HCT116 (cell line): ENCODE measurements around the gene NTSR1.
A peak's percentile ranks its signal among the peaks of the same experiment; 100 is the strongest.

Source experiments
- CBX3 ChIP-seq: IDR thresholded peaks from 2 replicates; pipeline ENCODE4 v1.6.1; 2012; ENCODE audit warnings: low read depth
- CTCF ChIP-seq, 3 experiments: fragments of 200-600 bp in 1 of 3; sonication (generic) in 1 of 3; IDR thresholded peaks in 2 of 3; conservative IDR thresholded peaks in 1 of 3; 2 replicates each; pipeline ENCODE4 v1.5.1; 2012 to 2017; ENCODE audit warnings: low read depth in 2 of 3, low read length in 2 of 3, antibody characterized with exemption in 1 of 3, borderline replicate concordance in 1 of 3, control low read depth in 1 of 3, mild to moderate bottlenecking in 1 of 3, mixed read lengths in 1 of 3, mixed run types in 1 of 3, moderate library complexity in 1 of 3; ENCODE audit not compliant: insufficient read depth in 1 of 3
- EZH2 ChIP-seq: fragments of 200-600 bp; sonication (generic); IDR thresholded peaks from 2 replicates; pipeline ENCODE4 v1.6.1; 2017; ENCODE audit warnings: antibody characterized with exemption, mixed run types
- EZH2phosphoT487 ChIP-seq: fragments of 200-600 bp; IDR thresholded peaks from 2 replicates; pipeline ENCODE4 v1.6.1; 2018; ENCODE audit warnings: antibody characterized with exemption, borderline replicate concordance
- MAX ChIP-seq: IDR thresholded peaks from 2 replicates; pipeline ENCODE4 v1.6.1; 2012
- POLR2A ChIP-seq: IDR thresholded peaks from 2 replicates; pipeline ENCODE4 v1.7.0; 2011; ENCODE audit warnings: borderline replicate concordance; ENCODE audit not compliant: insufficient read depth, insufficient read length; ENCODE audit errors: extremely low read depth
- POLR2AphosphoS5 ChIP-seq: IDR thresholded peaks from 2 replicates; pipeline ENCODE4 v1.6.1; 2011; ENCODE audit warnings: mild to moderate bottlenecking, low read depth, low read length, moderate library complexity
- RAD21 ChIP-seq: IDR thresholded peaks from 2 replicates; pipeline ENCODE4 v1.6.1; 2012; ENCODE audit warnings: low read depth, mild to moderate bottlenecking
- REST ChIP-seq: IDR thresholded peaks from 2 replicates; pipeline ENCODE4 v1.6.1; 2012; ENCODE audit warnings: low read depth
- SIN3A ChIP-seq: IDR thresholded peaks from 2 replicates; pipeline ENCODE4 v1.6.1; 2012; ENCODE audit warnings: low read depth
- SP1 ChIP-seq: IDR thresholded peaks from 2 replicates; pipeline ENCODE4 v1.6.1; 2012; ENCODE audit warnings: low read depth
- SRF ChIP-seq: IDR thresholded peaks from 2 replicates; pipeline ENCODE4 v1.6.1; 2012; ENCODE audit warnings: low read depth
- ZFX ChIP-seq: fragments of 450-650 bp; IDR thresholded peaks from 2 replicates; pipeline ENCODE4 v1.6.1; 2017

GRCh38 chr20:62745952-62746288, 37.3 kb downstream of the NTSR1 start:
- TF ChIP-seq CTCF (IDR thresholded peaks at IDR 0.05 in 2 of 3, conservative IDR thresholded peaks at IDR 0.05 in 1 of 3; ENCODE audit: borderline replicate concordance in 1 of 3, insufficient read depth in 1 of 3, low read depth in 2 of 3, low read length in 2 of 3) (no peak), RAD21 (no peak), EZH2 (no peak), CBX3 (no peak), REST (no peak), ZFX (no peak), SRF (no peak), POLR2A (no peak), MAX (no peak), POLR2AphosphoS5 (peak; percentile 50; the same call in 1 of the 2 replicates), SIN3A (no peak), SP1 (no peak), EZH2phosphoT487 (no peak)
